ENCODE measurements around the gene DOCK2.

DNA sequence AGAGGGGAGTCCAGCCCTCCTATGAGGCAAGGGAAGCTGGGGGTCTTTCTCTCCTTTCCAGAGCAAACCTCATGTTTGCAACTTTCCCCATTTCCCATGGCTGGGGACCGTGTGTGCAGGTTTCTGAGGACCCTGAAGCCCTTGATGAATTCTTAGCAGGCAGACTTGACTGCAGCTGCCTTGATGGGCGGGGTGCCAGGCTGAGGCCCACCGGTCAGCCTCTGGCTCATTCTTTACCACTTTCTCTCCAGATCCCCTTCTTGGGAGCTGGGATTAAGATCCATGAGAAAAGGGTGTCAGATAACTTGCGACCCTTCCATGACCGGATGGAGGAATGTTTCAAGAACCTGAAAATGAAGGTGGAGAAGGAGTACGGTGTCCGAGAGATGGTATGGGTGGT, 438.6 kb downstream of the DOCK2 start:
- TF ChIP-seq, protein P1, sequence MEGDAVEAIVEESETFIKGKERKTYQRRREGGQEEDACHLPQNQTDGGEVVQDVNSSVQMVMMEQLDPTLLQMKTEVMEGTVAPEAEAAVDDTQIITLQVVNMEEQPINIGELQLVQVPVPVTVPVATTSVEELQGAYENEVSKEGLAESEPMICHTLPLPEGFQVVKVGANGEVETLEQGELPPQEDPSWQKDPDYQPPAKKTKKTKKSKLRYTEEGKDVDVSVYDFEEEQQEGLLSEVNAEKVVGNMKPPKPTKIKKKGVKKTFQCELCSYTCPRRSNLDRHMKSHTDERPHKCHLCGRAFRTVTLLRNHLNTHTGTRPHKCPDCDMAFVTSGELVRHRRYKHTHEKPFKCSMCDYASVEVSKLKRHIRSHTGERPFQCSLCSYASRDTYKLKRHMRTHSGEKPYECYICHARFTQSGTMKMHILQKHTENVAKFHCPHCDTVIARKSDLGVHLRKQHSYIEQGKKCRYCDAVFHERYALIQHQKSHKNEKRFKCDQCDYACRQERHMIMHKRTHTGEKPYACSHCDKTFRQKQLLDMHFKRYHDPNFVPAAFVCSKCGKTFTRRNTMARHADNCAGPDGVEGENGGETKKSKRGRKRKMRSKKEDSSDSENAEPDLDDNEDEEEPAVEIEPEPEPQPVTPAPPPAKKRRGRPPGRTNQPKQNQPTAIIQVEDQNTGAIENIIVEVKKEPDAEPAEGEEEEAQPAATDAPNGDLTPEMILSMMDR (conservative IDR thresholded peaks at IDR 0.05; ENCODE audit: low read depth, low read length) = no peak
- TF ChIP-seq EZH2 (IDR thresholded peaks at IDR 0.05; ENCODE audit: borderline replicate concordance, low read depth, low read length, poor library complexity, severe bottlenecking) = no peak

All from A673 (cell line).